Karpas-422 (cell line): ENCODE data around the gene RPRD1A. TPM values are rescaled to one million over a fixed set of nuclear protein-coding genes. Genes with fewer than 3 reads are reported as not detected.
"Not testable (repeated sequence)": the region's sequence is repeated elsewhere in the genome, so short reads cannot be mapped to it uniquely, and the experiment has no call there.

Experiments used
- DNase-seq: peaks from one replicate; pipeline ENCODE4 v3.0.0-alpha.2; 2015
- H2AFZ ChIP-seq: fragments of 200-600 bp; sonication (generic); 2 replicates; pipeline ENCODE4 v1.6.1; 2014; ENCODE audit warnings: antibody characterized with exemption, low read length, mixed read lengths
- H3K27ac ChIP-seq: fragments of 200-600 bp; sonication (generic); 2 replicates; pipeline ENCODE4 v1.5.1; 2014; ENCODE audit warnings: mild to moderate bottlenecking, low read length, moderate library complexity
- H3K27me3 ChIP-seq: fragments of 200-600 bp; sonication (generic); 2 replicates; pipeline ENCODE4 v1.6.1; 2014; ENCODE audit warnings: low read length, mixed read lengths
- H3K36me3 ChIP-seq: fragments of 200-600 bp; sonication (generic); 2 replicates; pipeline ENCODE4 v1.6.1; 2014; ENCODE audit warnings: low read length, mixed read lengths; ENCODE audit not compliant: insufficient read depth
- H3K4me1 ChIP-seq: fragments of 200-600 bp; sonication (generic); 2 replicates; pipeline ENCODE4 v1.6.1; 2014; ENCODE audit warnings: mild to moderate bottlenecking, low read length, mixed read lengths
- H3K4me2 ChIP-seq: fragments of 200-600 bp; sonication (generic); 2 replicates; pipeline ENCODE4 v1.6.1; 2014; ENCODE audit warnings: low read length, low read depth, mild to moderate bottlenecking; ENCODE audit not compliant: poor library complexity, severe bottlenecking
- H3K4me3 ChIP-seq: fragments of 200-600 bp; sonication (generic); 2 replicates; pipeline ENCODE4 v1.5.1; 2014; ENCODE audit warnings: mild to moderate bottlenecking, antibody characterized with exemption, low read length, mixed read lengths
- H3K79me2 ChIP-seq: fragments of 200-600 bp; sonication (generic); 2 replicates; pipeline ENCODE4 v1.6.1; 2014; ENCODE audit warnings: mild to moderate bottlenecking, low read length, mixed read lengths
- H3K9ac ChIP-seq: fragments of 200-600 bp; sonication (generic); 2 replicates; pipeline ENCODE4 v1.6.0; 2014; ENCODE audit warnings: low read length
- H3K9me2 ChIP-seq: fragments of 200-600 bp; sonication (generic), shearing (Covaris generic); replicated peaks from 2 replicates; pipeline ENCODE4 v1.6.0; 2014; ENCODE audit warnings: mild to moderate bottlenecking, low read length, moderate library complexity; ENCODE audit not compliant: insufficient read depth
- H3K9me3 ChIP-seq: fragments of 300-700, 200-600 bp; sonication (generic); 2 replicates; pipeline ENCODE4 v1.6.1; 2014; ENCODE audit warnings: low read length, mixed read lengths
- H4K20me1 ChIP-seq: fragments of 200-600 bp; sonication (generic); 2 replicates; pipeline ENCODE4 v1.6.1; 2014; ENCODE audit warnings: mild to moderate bottlenecking, antibody characterized with exemption, low read length, low read depth; ENCODE audit not compliant: insufficient read depth
- total RNA-seq: library from RNA; depleted of rRNA; stranded (reverse); fragments of >200 nt; shearing (Covaris generic); gene quantifications from 2 replicates; pipeline ENCODE4 v1.2.3, GENCODE V29; 2014; ENCODE audit warnings: low replicate concordance

The RPRD1A gene
- total RNA-seq, 1 experiment from 2014 or later: 85.5 TPM

DNA sequence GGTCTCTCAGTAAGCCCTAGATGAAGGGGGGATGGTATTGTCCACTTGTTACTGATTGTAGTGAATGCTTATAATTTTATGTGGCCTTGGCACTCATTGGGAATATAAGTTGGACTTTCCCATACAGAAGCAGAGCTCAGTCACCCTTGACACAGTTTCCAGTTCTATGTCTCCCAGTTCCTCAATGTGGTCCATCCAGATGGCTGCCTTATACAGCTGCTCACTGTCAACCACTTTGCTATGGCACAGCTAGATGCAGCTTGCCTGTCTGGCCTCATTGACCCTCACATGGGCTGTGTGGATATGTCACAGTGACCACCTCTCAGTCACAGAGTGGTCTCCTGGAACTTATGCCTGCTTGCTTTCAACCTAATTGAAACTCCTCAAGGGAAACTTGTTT is 40.1 kb upstream of the RPRD1A start:
- Histone ChIP-seq H3K9me3 (no peaks in the 10 kb centered on the region), H3K4me3 (no peak overlapping the region), H3K4me1 (no peaks in the 10 kb centered on the region; the same call in 1 of the 2 replicates), H3K27ac (no peak overlapping the region), H3K36me3 (peaks cover 25% of the 10 kb centered on the region), H2AFZ (no peak overlapping the region), H3K27me3 (no peaks in the 10 kb centered on the region), H4K20me1 (no peaks in the 10 kb centered on the region), H3K4me2 (no peak overlapping the region), H3K9me2 (no peaks in the 10 kb centered on the region), H3K9ac (no peak overlapping the region), H3K79me2 (no peaks in the 10 kb centered on the region)
- no peak for DNase-seq

GRCh38 chr18:36104749-36105148 is 37.4 kb upstream of the RPRD1A start:
- Histone ChIP-seq H3K79me2 (no peaks in the 10 kb centered on the region), H2AFZ (no peak overlapping the region), H3K9me3 (no peaks in the 10 kb centered on the region), H3K36me3 (0 out of 2 replicates have a peak, but pooled peaks cover 8% of the 10 kb centered on the region), H3K4me2 (no peak overlapping the region), H3K27ac (no peak overlapping the region), H3K9me2 (no peaks in the 10 kb centered on the region), H3K27me3 (no peaks in the 10 kb centered on the region; the same call in 1 of the 2 replicates), H3K4me1 (no peaks in the 10 kb centered on the region; the same call in 1 of the 2 replicates), H4K20me1 (no peaks in the 10 kb centered on the region), H3K9ac (no peak overlapping the region), H3K4me3 (no peak overlapping the region)
- DNase-seq: no peak

- Histone ChIP-seq H4K20me1 (no peaks in the 10 kb centered on the region), H3K4me2 (no peak overlapping the region), H3K79me2 (no peaks in the 10 kb centered on the region), H3K27ac (no peak overlapping the region), H3K9me3 (no peaks in the 10 kb centered on the region), H3K9ac (no peak overlapping the region), H3K4me1 (no peaks in the 10 kb centered on the region; the same call in 1 of the 2 replicates), H3K36me3 (no peaks in the 10 kb centered on the region), H2AFZ (no peak overlapping the region), H3K4me3 (no peak overlapping the region), H3K27me3 (no peaks in the 10 kb centered on the region; the same call in 1 of the 2 replicates), H3K9me2 (no peaks in the 10 kb centered on the region)
- DNase-seq: no peak
These were observed 34.6 kb upstream of the RPRD1A start for GRCh38 chr18:36101943-36102342.

GRCh38 chr18:36099311-36099710 is 32.0 kb upstream of the RPRD1A start:
- Histone ChIP-seq H2AFZ (no peak overlapping the region), H4K20me1 (no peaks in the 10 kb centered on the region), H3K27me3 (no peaks in the 10 kb centered on the region; the same call in 1 of the 2 replicates), H3K4me1 (no peaks in the 10 kb centered on the region; the same call in 1 of the 2 replicates), H3K27ac (no peak overlapping the region), H3K36me3 (no peaks in the 10 kb centered on the region), H3K9ac (no peak overlapping the region), H3K4me2 (no peak overlapping the region), H3K4me3 (no peak overlapping the region), H3K79me2 (no peaks in the 10 kb centered on the region), H3K9me3 (no peaks in the 10 kb centered on the region), H3K9me2 (no peaks in the 10 kb centered on the region)
- no peak for DNase-seq

GRCh38 chr18:36096955-36097354 is 29.6 kb upstream of the RPRD1A start:
- Histone ChIP-seq H3K36me3 (no peaks in the 10 kb centered on the region), H3K27me3 (no peaks in the 10 kb centered on the region; the same call in 1 of the 2 replicates), H2AFZ (no peak overlapping the region), H3K4me2 (no peak overlapping the region), H3K4me3 (no peak overlapping the region), H3K4me1 (no peaks in the 10 kb centered on the region), H3K9me3 (no peaks in the 10 kb centered on the region), H3K79me2 (no peaks in the 10 kb centered on the region), H3K27ac (no peak overlapping the region), H4K20me1 (no peaks in the 10 kb centered on the region), H3K9me2 (no peaks in the 10 kb centered on the region), H3K9ac (no peak overlapping the region)
- DNase-seq: no peak

DNA sequence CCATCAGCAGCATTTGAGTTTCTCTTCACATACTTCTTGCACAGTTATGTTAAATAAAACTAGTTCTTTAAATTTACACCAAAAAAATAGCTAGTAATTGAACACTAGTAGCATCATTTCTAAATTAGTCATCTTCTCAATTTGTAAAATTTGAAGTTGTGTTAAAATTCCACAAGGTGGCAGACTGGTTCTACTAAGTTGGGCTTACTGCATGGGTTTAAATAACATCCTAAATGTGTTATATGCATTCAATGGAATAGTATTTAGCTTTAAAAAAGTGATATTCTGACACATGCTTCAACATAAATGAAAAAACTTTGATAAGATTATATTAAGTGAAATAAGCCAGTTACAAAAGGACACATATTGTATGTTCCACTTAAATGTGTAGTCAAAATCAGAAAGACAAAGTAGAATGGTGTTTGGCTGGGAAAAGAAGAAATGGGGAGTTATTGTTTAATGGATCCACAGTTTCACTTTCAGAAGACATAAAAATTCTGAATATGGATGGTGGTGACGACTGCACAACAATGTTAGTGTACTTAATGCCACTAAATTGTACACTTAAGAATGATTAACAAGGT is 28.7 kb upstream of the RPRD1A start:
- H3K9me3 ChIP-seq: no peaks in the 10 kb centered on the region
- DNase-seq: peak; percentile 85
- no peaks in the 10 kb centered on the region for H3K4me1 ChIP-seq
- no peaks in the 10 kb centered on the region for H3K36me3 ChIP-seq
- no peaks in the 10 kb centered on the region for H4K20me1 ChIP-seq
- no peak overlapping the region for H3K4me2 ChIP-seq
- no peaks in the 10 kb centered on the region for H3K27me3 ChIP-seq
- no peak overlapping the region for H3K4me3 ChIP-seq
- no peak overlapping the region for H3K9ac ChIP-seq
- no peaks in the 10 kb centered on the region for H3K9me2 ChIP-seq
- H3K79me2 ChIP-seq: no peaks in the 10 kb centered on the region
- H3K27ac ChIP-seq: no peak overlapping the region
- H2AFZ ChIP-seq: no peak overlapping the region

DNA sequence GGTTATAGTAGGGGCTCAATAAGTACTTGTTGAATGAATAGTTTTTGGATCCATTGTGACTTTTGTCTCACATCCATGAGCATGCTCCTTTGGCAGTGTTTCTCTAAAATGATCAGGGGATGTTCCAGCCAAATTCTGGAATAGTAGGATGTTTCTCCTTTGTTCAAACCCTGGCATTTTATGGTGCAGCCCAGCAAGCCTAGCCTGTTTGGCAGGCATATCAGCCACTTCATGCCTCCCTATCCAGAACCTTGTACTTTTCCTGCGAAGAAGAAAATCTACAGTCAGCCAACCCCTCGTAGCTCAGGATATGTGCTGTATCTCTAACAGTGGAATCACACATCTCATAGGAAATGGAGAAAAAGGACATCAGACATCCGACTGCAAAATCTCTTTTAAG is 27.1 kb upstream of the RPRD1A start:
- Histone ChIP-seq H3K4me3 (no peak overlapping the region), H3K4me2 (no peak overlapping the region), H3K4me1 (no peaks in the 10 kb centered on the region), H3K9ac (no peak overlapping the region), H3K9me2 (no peaks in the 10 kb centered on the region), H3K36me3 (no peaks in the 10 kb centered on the region), H3K9me3 (no peaks in the 10 kb centered on the region), H3K27ac (no peak overlapping the region), H3K79me2 (no peaks in the 10 kb centered on the region), H3K27me3 (no peaks in the 10 kb centered on the region), H4K20me1 (no peaks in the 10 kb centered on the region), H2AFZ (no peak overlapping the region)
- DNase-seq: no peak

DNA sequence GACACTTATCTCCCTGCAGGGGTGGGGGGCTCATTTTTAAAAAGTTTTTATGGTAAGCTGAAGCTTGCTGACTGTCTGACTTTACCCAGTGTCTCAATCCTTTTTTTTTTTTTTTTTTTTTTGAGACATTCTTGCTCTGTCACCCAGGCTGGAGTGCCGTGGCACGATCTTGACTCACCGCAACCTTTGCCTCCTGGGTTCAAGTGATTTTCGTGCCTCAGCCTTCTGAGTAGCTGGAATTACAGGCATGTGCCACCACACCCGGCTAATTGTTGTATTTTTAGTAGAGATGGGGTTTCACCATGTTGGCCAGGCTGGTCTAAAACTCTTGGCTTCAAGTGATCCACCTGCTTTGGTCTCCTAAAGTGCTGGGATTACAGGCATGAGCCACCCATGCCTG is 24.8 kb upstream of the RPRD1A start:
- not testable (repeated sequence) for H3K36me3 ChIP-seq, H3K27ac ChIP-seq, H3K4me3 ChIP-seq, H3K9ac ChIP-seq, H3K4me1 ChIP-seq, H2AFZ ChIP-seq, H3K79me2 ChIP-seq, H3K9me2 ChIP-seq, H3K9me3 ChIP-seq, H4K20me1 ChIP-seq, H3K4me2 ChIP-seq, H3K27me3 ChIP-seq, DNase-seq
